CD4-positive, alpha-beta T cell (primary cell): Measurements from ENCODE around the gene PHYKPL. TPM values are rescaled to one million over a fixed set of nuclear protein-coding genes. Genes with fewer than 3 reads are reported as not detected.
"Not testable (repeated sequence)": the region's sequence is repeated elsewhere in the genome, so short reads cannot be mapped to it uniquely, and the experiment has no call there.

ENCODE experiments used
- ATAC-seq: fragments of 200-7000 bp; cut with Tn5 transposase; one replicate; pipeline ENCODE4 v1.10.0; 2022; ENCODE audit warnings: mild to moderate bottlenecking; ENCODE audit not compliant: poor library complexity
- CTCF ChIA-PET: fragments of 350-600 bp; sonication (Branson Sonifier 250); formaldehyde crosslinking; loops from one replicate; lab custom pipeline; 2021; ENCODE audit warnings: antibody characterized with exemption, inconsistent platforms; lab: Charles Lee
- POLR2A ChIA-PET: fragments of 350-600 bp; sonication (Branson Sonifier 250); formaldehyde crosslinking; loops from one replicate; lab custom pipeline; 2021; ENCODE audit warnings: antibody characterized with exemption, inconsistent platforms; lab: Charles Lee
- DNase-seq, 14 experiments: peaks; one replicate each; pipeline ENCODE4 v3.0.0-alpha.2; 2013 to 2020; ENCODE audit warnings: mixed read lengths in 2 of 14
- H3K27ac ChIP-seq, 2 donors: one replicate each; pipeline versions ENCODE4 v1.5.1 to v1.7.0; 2013; ENCODE audit warnings: low read length in 2 of 2, low read depth in 1 of 2, mild to moderate bottlenecking in 1 of 2
- H3K27me3 ChIP-seq, 2 experiments: 1 replicate in 1 of 2; 2 replicates in 1 of 2; pipeline versions ENCODE4 v1.6.1 to v1.7.0; 2013; ENCODE audit warnings: low read length in 2 of 2, control low read depth in 1 of 2, mild to moderate bottlenecking in 1 of 2, moderate library complexity in 1 of 2; ENCODE audit not compliant: insufficient read depth in 2 of 2, control insufficient read depth in 1 of 2
- H3K36me3 ChIP-seq: one replicate; pipeline ENCODE4 v1.6.1; 2013; ENCODE audit warnings: low read length, control low read depth; ENCODE audit not compliant: insufficient read depth
- H3K4me1 ChIP-seq: one replicate; pipeline ENCODE4 v1.6.1; 2013; ENCODE audit warnings: low read length, control low read depth; ENCODE audit not compliant: insufficient read depth
- H3K4me3 ChIP-seq: one replicate; pipeline ENCODE4 v1.5.1; 2013; ENCODE audit warnings: mild to moderate bottlenecking, low read length, moderate library complexity
- H3K9me3 ChIP-seq, 2 experiments: 1 replicate in 1 of 2; 2 replicates in 1 of 2; pipeline versions ENCODE4 v1.6.1 to v1.7.0; 2013; ENCODE audit warnings: low read length in 2 of 2, mild to moderate bottlenecking in 2 of 2, control low read depth in 1 of 2, moderate library complexity in 1 of 2; ENCODE audit not compliant: control insufficient read depth in 1 of 2, insufficient read depth in 1 of 2
- H3K27ac Mint-ChIP-seq: one replicate; pipeline ENCODE4 v1.8.0; 2020; ENCODE audit warnings: mixed read lengths
- H3K27me3 Mint-ChIP-seq: one replicate; pipeline ENCODE4 v1.8.0; 2021; ENCODE audit warnings: mixed read lengths
- H3K36me3 Mint-ChIP-seq: one replicate; pipeline ENCODE4 v1.8.0; 2021; ENCODE audit warnings: low read depth, mixed read lengths
- H3K4me1 Mint-ChIP-seq: one replicate; pipeline ENCODE4 v1.8.0; 2021; ENCODE audit warnings: low read depth, mixed read lengths
- H3K4me3 Mint-ChIP-seq: one replicate; pipeline ENCODE4 v1.8.0; 2020; ENCODE audit warnings: mild to moderate bottlenecking, mixed read lengths
- H3K9me3 Mint-ChIP-seq: one replicate; pipeline ENCODE4 v1.8.0; 2020; ENCODE audit warnings: mixed read lengths
- CTCF ChIP-seq: fragments of 200-600 bp; IDR thresholded peaks from one replicate; pipeline ENCODE4 v1.8.0; 2022; ENCODE audit warnings: antibody characterized with exemption, mild to moderate bottlenecking
- intact Hi-C, 2 experiments: fragments of 100-400 bp; cut with DNase I in 1 of 2; cut with micrococcal nuclease in 1 of 2; formaldehyde crosslinking; loops; one replicate each; pipeline versions ENCODE4 v1.15.1 to v1.9.0; 2023 to 2025; cut with DNase I, micrococcal nuclease
- total RNA-seq, 174 experiments: library from RNA in 2 of 174; stranded (reverse) in 2 of 174; gene quantifications; one replicate each; pipeline ENCODE4 v1.2.3 and lab custom pipeline; 2021 to 2026

The PHYKPL gene
- total RNA-seq, 2 experiments from 2014 or later: 90.9 to 92.8 TPM

GRCh38 chr5:178240766-178241165 is 8.2 kb upstream of the PHYKPL start:
- ChIA-PET CTCF (no interaction called here), POLR2A (interaction anchor here (1.4 to 4.3 kb wide), 2 partner anchors 8 to 36 kb away, joined by 5 to 19 read pairs; partner anchors contain the start of genes HNRNPAB and PHYKPL)
- Mint-ChIP-seq H3K4me3 (peak overlapping the region; percentile 69), H3K4me1 (peaks cover 30% of the 10 kb centered on the region), H3K36me3 (no peaks in the 10 kb centered on the region), H3K9me3 (no peaks in the 10 kb centered on the region), H3K27me3 (no peaks in the 10 kb centered on the region), H3K27ac (peak overlapping the region; percentile 74)
- ATAC-seq: peak; percentile 22
- Histone ChIP-seq H3K36me3 (no peaks in the 10 kb centered on the region), H3K4me3 (no peak overlapping the region), H3K27me3 (no peaks in the 10 kb centered on the region), H3K27ac (no peak overlapping the region), H3K4me1 (peaks cover 58% of the 10 kb centered on the region), H3K9me3 (no peaks in the 10 kb centered on the region)
- intact Hi-C loops: no loop called here
- peak in 1 of 14 experiments; percentile 15 for DNase-seq
- no peak for TF ChIP-seq CTCF

GRCh38 chr5:178240341-178240741 is 7.7 kb upstream of the PHYKPL start:
- intact Hi-C loops: no loop called here
- no peaks in the 10 kb centered on the region for H3K9me3 Mint-ChIP-seq
- no peaks in the 10 kb centered on the region for H3K36me3 ChIP-seq
- H3K27me3 Mint-ChIP-seq: no peaks in the 10 kb centered on the region
- H3K4me1 ChIP-seq: peaks cover 62% of the 10 kb centered on the region
- peaks cover 30% of the 10 kb centered on the region for H3K4me1 Mint-ChIP-seq
- TF ChIP-seq CTCF: no peak
- CTCF ChIA-PET: no interaction called here
- DNase-seq (no peak), ATAC-seq (no peak)
- POLR2A ChIA-PET: interaction anchor here (1.4 to 4.3 kb wide), 2 partner anchors 8 to 36 kb away, joined by 5 to 19 read pairs; partner anchors contain the start of genes HNRNPAB and PHYKPL
- H3K27ac Mint-ChIP-seq: peak overlapping the region; percentile 74
- no peak overlapping the region for H3K4me3 Mint-ChIP-seq
- H3K36me3 Mint-ChIP-seq: no peaks in the 10 kb centered on the region
- H3K9me3 ChIP-seq: no peaks in the 10 kb centered on the region
- H3K4me3 ChIP-seq: no peak overlapping the region
- H3K27ac ChIP-seq: no peak overlapping the region
- no peaks in the 10 kb centered on the region for H3K27me3 ChIP-seq

- peak overlapping the region; percentile 74 for H3K27ac Mint-ChIP-seq
- peaks cover 35% of the 10 kb centered on the region for H3K4me1 Mint-ChIP-seq
- DNase-seq: peak in 4 of 14 experiments; percentile 24 to 66 (median 54)
- H3K4me3 ChIP-seq, H3K36me3 ChIP-seq, H3K27me3 Mint-ChIP-seq, H3K36me3 Mint-ChIP-seq, CTCF ChIA-PET, H3K9me3 Mint-ChIP-seq, H3K9me3 ChIP-seq, H3K27me3 ChIP-seq: not testable (repeated sequence)
- POLR2A ChIA-PET: interaction anchor here (4.3 kb wide), 1 partner anchor 35 kb away, joined by 19 read pairs; the partner anchor contains the start of gene HNRNPAB
- ATAC-seq: peak; percentile 14
- Histone ChIP-seq H3K4me1 (peaks cover 68% of the 10 kb centered on the region), H3K27ac (peak overlapping the region in 1 of 2 donors; percentile 87)
- intact Hi-C loops: loop anchor here (10.0 kb wide), 2 partner anchors 345 to 1835 kb away; partner anchors contain the start of gene RNF130 (in 1 of the 2)
- peak overlapping the region; percentile 34 for H3K4me3 Mint-ChIP-seq
Observed at GRCh38 chr5:178239626-178240301, 7.2 kb upstream of the PHYKPL start.
